Suprapubic skin (tissue), 3 donors: ENCODE results near the gene NBEA.

Source experiments
- CTCF ChIP-seq, 2 donors: fragments of 200-600 bp in 1 of 2; fragments of 450-650 bp in 1 of 2; sonication (generic) in 1 of 2; IDR thresholded peaks; one replicate each; pipeline ENCODE4 v1.5.1; 2016 to 2019; ENCODE audit warnings: antibody characterized with exemption in 2 of 2, mild to moderate bottlenecking in 1 of 2, moderate library complexity in 1 of 2
- POLR2A ChIP-seq, 2 donors: fragments of 450-650 bp; IDR thresholded peaks; one replicate each; pipeline ENCODE4 v1.6.1; 2017; ENCODE audit warnings: antibody characterized with exemption in 2 of 2, mild to moderate bottlenecking in 2 of 2, moderate library complexity in 2 of 2

DNA sequence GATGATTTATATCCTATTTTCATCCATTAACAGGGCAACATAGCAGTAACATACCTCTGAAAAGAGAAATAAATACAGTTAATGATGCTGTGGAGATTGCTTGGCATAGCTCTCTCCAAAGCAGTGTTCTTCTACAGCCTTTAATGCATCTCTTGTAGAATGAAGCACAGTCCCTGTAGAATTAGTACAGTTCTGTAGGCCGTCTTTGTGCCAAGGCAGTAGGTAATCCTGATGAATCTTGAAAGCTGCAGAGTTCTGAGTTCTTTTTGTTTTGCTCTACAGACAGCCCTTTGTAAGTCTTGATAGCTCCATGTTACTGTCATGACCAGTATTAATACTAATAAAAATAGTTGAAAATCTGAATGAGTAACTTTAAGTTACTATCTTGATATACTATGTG lies 350.3 kb downstream of the NBEA start:
- TF ChIP-seq POLR2A (IDR thresholded peaks at IDR 0.05) (no peak), CTCF (IDR thresholded peaks at IDR 0.05) (no peak)
